ENCODE results near the gene TLR9. TPM values are rescaled to one million over a fixed set of nuclear protein-coding genes. Genes with fewer than 3 reads are reported as not detected.
A peak's percentile ranks its signal among the peaks of the same experiment; 100 is the strongest.
"Not testable (repeated sequence)": the region's sequence is repeated elsewhere in the genome, so short reads cannot be mapped to it uniquely, and the experiment has no call there.

Gene TLR9, protein sequence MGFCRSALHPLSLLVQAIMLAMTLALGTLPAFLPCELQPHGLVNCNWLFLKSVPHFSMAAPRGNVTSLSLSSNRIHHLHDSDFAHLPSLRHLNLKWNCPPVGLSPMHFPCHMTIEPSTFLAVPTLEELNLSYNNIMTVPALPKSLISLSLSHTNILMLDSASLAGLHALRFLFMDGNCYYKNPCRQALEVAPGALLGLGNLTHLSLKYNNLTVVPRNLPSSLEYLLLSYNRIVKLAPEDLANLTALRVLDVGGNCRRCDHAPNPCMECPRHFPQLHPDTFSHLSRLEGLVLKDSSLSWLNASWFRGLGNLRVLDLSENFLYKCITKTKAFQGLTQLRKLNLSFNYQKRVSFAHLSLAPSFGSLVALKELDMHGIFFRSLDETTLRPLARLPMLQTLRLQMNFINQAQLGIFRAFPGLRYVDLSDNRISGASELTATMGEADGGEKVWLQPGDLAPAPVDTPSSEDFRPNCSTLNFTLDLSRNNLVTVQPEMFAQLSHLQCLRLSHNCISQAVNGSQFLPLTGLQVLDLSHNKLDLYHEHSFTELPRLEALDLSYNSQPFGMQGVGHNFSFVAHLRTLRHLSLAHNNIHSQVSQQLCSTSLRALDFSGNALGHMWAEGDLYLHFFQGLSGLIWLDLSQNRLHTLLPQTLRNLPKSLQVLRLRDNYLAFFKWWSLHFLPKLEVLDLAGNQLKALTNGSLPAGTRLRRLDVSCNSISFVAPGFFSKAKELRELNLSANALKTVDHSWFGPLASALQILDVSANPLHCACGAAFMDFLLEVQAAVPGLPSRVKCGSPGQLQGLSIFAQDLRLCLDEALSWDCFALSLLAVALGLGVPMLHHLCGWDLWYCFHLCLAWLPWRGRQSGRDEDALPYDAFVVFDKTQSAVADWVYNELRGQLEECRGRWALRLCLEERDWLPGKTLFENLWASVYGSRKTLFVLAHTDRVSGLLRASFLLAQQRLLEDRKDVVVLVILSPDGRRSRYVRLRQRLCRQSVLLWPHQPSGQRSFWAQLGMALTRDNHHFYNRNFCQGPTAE
- not detected in 2 replicates for total RNA-seq (2014; rRNA removed; shearing (Covaris generic))

DNA sequence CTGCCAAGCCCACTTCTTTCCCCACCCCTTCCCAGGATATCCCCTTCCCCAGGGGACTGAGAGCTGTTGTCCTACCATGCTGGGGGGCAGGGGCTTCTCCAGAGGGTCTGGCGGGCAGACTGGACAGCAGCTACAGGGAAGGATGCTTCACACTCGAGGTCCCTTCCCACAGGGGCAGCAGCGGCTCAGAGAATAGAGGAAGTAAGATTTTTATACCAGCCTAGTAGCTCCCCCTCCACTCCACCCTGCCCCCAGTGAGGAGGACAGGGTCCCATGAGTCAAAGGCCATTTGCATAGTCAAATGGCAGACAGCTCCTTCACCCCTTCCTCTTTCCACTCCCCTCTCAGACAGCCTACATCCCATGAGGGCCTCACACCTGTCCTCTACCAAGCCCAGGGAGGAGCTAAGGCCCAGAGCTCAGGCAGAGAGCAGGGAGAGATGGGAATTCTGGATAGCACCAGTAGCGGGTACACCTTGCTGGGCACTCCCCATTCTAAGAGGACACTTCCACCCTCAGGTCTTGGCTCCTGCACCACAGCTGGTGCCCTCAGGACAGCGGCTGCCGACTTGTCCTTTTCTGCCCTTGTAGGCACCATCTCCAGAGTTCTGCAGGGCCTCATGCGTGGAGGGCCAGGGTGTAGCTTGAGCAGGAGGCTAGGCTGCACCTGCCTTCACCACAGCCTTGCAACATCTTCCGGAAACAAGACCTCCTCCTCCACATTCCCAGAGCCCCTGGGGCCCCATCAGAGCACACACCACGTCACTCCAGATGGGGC, at the start of gene TLR9:
Gene TLR9, minus strand, starts transcription at position 194 of the 777 bp plus-strand sequence. Its CDS starts 116 bp downstream, at position 78.
- no peak within 1 kb of the TSS for H3K27ac ChIP-seq
- no peak within 1 kb of the TSS for H3K4me3 ChIP-seq
- DNase-seq (ENCODE audit: low read depth in 1 of 2, low spot score in 2 of 2), result no peak
- no peaks in the 10 kb centered on the region for H3K4me1 ChIP-seq (replicated peaks)
- peaks cover 20% of the 10 kb centered on the region for H3K36me3 ChIP-seq
- no peaks in the 10 kb centered on the region for H3K27me3 ChIP-seq (replicated peaks)
- H3K9me3 ChIP-seq (replicated peaks), result no peaks in the 10 kb centered on the region

DNA sequence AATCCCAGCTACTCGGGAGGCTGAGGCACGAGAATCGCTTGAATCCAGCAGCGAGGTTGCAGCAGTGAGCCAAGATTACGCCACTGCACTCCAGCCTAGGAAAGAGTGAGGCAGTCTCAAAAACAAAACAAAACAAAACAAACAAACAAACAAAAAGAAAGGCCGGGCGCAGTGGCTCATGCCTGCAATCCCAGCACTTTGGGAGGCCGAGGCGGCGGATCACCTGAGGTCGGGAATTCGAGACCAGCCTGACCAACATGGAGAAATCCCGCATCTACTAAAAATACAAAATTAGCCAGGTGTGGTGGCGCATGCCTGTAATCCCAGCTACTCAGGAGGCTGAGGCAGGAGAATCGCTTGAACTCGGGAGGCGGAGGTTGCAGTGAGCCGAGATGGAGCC, 49.3 kb upstream of the TLR9 start:
- peaks cover 62% of the 10 kb centered on the region for H3K36me3 ChIP-seq
- DNase-seq (ENCODE audit: low read depth in 1 of 2, low spot score in 2 of 2); H3K4me3 ChIP-seq; H3K27ac ChIP-seq; H3K9me3 ChIP-seq (replicated peaks); H3K27me3 ChIP-seq (replicated peaks): not testable (repeated sequence)
- peaks cover 35% of the 10 kb centered on the region for H3K4me1 ChIP-seq (replicated peaks)

DNA sequence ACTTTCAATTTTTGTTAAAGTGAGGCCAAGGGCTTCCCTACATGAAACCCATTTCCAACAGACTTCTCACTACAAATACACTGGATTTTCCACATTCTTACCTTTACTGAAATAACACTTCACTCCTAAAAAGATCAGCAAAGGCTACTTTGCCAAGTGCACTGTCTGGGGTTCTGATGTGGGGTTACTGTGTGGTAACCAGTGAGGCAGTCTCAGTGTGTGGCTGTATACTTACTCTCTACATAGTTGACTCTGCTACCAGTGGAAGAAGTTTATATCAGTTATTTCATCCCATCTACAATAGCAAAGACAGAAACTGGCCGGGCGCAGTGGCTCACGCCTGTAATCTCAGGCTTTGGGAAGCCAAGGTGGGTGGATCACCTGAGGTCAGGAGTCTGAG, 47.4 kb upstream of the TLR9 start:
- Histone ChIP-seq H3K27ac (no peak overlapping the region), H3K4me1 (replicated peaks) (peaks cover 25% of the 10 kb centered on the region), H3K36me3 (peaks cover 72% of the 10 kb centered on the region), H3K9me3 (replicated peaks) (no peaks in the 10 kb centered on the region), H3K27me3 (replicated peaks) (no peaks in the 10 kb centered on the region), H3K4me3 (no peak overlapping the region)
- no peak for DNase-seq (ENCODE audit: low read depth in 1 of 2, low spot score in 2 of 2)

DNA sequence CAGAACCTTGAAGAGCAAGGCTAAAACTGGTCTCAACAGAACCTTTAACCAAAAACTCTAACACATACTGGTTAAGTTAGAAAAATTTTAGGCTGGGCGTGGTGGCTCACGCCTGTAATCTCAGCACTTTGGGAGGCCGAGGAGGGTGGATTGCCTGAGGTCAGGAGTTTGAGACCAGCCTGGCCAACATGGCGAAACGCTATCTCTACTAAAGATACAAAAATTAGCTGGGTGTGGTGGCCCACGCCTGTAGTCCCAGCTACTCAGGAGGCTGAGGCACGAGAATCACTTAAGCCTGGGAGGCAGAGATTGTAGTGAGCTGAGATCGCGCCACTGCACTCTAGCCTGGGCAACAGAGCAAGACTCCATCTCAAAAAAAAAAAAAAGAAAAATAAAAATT, 46.7 kb upstream of the TLR9 start:
- Histone ChIP-seq H3K36me3 (peaks cover 78% of the 10 kb centered on the region), H3K4me1 (replicated peaks) (peaks cover 25% of the 10 kb centered on the region)
- not testable (repeated sequence) for H3K27ac ChIP-seq; H3K9me3 ChIP-seq (replicated peaks); H3K27me3 ChIP-seq (replicated peaks); DNase-seq (ENCODE audit: low read depth in 1 of 2, low spot score in 2 of 2); H3K4me3 ChIP-seq

DNA sequence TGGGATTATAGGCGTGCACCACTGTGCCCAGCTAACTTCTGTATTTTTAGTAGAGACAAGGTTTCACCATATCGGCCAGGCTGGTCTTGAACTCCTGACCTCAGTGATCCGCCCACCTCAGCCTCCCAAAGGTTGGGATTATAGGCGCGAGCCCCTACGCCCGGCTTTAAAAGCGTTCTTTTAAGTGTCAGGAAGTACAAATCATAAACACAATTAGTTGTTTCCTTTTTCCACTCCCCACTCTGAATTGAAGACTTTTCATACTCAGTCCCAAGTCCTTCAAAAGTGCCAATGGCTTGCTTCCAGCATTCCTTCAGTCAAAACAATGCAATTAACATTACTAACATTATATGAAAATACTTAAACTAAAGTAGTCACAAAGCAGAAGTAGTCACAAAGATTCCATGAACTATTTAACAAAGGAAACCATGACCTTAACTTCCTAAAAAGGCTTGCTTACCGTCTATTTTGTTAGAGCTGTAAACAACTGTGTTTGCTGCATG, 44.9 kb upstream of the TLR9 start:
- no peaks in the 10 kb centered on the region for H3K9me3 ChIP-seq (replicated peaks)
- DNase-seq (ENCODE audit: low read depth in 1 of 2, low spot score in 2 of 2), result peak in 1 of 2 experiments; percentile 37
- no peaks in the 10 kb centered on the region for H3K27me3 ChIP-seq (replicated peaks)
- peaks cover 16% of the 10 kb centered on the region for H3K4me1 ChIP-seq (replicated peaks)
- H3K27ac ChIP-seq, result no peak overlapping the region; the same call in 1 of the 2 replicates
- H3K36me3 ChIP-seq, result peaks cover 87% of the 10 kb centered on the region
- H3K4me3 ChIP-seq, result no peak overlapping the region

DNA sequence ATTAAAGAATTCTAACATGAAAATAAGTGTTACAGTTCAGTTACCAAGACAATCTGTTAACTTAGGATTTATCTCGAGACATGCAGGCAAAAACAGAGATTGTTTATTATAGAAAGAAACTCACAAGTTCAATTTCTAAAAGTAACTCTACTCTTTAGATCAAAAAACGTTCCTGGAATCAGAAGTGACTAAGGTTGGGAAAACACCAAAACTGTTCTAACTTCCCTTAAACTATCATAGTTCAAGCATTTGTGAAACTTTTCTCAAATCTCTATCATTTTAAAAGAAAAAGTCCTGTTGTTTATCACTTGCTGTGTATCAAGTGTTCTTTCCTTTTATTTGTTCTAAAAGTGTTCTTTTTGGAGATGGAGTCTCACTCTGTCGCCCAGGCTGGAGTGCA, 44.3 kb upstream of the TLR9 start:
- H3K9me3 ChIP-seq (replicated peaks), result no peaks in the 10 kb centered on the region
- no peak for DNase-seq (ENCODE audit: low read depth in 1 of 2, low spot score in 2 of 2)
- no peak overlapping the region for H3K4me3 ChIP-seq
- peaks cover 15% of the 10 kb centered on the region for H3K4me1 ChIP-seq (replicated peaks)
- H3K27ac ChIP-seq, result no peak overlapping the region
- peaks cover 84% of the 10 kb centered on the region for H3K36me3 ChIP-seq
- H3K27me3 ChIP-seq (replicated peaks), result no peaks in the 10 kb centered on the region

DNA sequence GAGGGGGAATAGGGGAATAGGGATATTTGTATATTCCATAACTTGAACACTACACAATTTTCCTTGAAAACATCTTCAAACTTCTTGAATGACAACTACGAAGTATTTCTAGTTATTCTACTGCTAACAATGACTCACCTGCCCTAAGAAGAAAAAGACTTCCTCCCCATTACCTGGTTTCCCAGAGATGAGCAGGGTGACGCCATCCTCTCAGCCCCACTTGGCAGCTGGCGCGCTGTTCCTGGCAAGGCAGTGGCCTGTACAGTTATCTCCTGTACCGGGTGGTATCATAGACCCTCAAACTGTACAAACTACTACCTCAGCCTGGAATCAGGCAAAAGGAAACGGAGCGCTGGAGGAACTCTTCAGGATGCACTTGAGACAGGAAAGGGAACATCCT, 42.6 kb upstream of the TLR9 start:
- no peak overlapping the region for H3K4me3 ChIP-seq
- H3K27me3 ChIP-seq (replicated peaks), result no peaks in the 10 kb centered on the region
- peaks cover 88% of the 10 kb centered on the region for H3K36me3 ChIP-seq
- DNase-seq (ENCODE audit: low read depth in 1 of 2, low spot score in 2 of 2), result no peak
- H3K27ac ChIP-seq, result no peak overlapping the region
- H3K4me1 ChIP-seq (replicated peaks), result peaks cover 15% of the 10 kb centered on the region
- H3K9me3 ChIP-seq (replicated peaks), result no peaks in the 10 kb centered on the region

DNA sequence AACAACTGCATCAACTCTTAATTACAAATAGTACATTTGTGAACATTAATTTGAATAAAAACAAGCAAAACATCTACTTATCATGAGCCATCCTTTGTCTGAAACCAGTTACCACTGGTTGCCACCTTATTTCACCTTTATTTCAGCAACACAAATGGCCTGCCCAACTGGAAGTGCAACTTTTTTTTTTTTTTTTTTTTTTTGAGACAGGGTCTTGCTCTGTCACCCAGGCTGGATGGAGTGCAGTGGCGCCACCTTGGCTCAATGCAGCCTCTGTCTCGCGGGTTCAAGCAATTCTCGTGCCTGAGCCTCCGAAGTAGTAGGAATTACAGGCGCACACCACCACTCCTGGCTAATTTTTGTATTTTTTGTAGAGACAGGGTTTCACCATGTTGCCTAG, 39.9 kb upstream of the TLR9 start:
- DNase-seq (ENCODE audit: low read depth in 1 of 2, low spot score in 2 of 2), result no peak
- peaks cover 7% of the 10 kb centered on the region for H3K4me1 ChIP-seq (replicated peaks)
- H3K9me3 ChIP-seq (replicated peaks), result no peaks in the 10 kb centered on the region
- H3K4me3 ChIP-seq, result no peak overlapping the region
- no peak overlapping the region for H3K27ac ChIP-seq
- H3K27me3 ChIP-seq (replicated peaks), result no peaks in the 10 kb centered on the region
- peaks cover 94% of the 10 kb centered on the region for H3K36me3 ChIP-seq

DNA sequence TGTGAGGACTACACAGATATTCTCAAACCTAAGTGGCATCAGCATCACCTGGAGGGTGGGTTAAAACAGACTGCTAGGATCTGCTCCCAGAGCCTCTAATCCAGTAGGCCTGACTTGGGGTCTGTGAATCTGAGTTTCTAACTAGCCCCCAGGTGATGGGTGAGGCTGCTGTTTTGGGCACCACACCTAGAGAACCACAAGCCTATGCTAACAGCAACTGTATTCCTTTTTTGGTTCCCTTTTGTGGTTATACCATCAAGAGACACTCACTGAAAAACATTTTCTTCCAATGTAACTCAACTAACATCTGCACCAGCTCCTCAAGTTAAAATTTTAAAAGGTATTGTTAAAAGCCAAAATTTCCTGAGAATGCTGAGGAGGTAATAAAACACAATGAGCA, 37.0 kb upstream of the TLR9 start:
- 0 out of 2 replicates have a peak, but pooled peaks cover 4% of the 10 kb centered on the region for H3K4me1 ChIP-seq (replicated peaks)
- H3K9me3 ChIP-seq (replicated peaks), result no peaks in the 10 kb centered on the region
- DNase-seq (ENCODE audit: low read depth in 1 of 2, low spot score in 2 of 2), result no peak
- no peak overlapping the region for H3K27ac ChIP-seq
- peaks cover 96% of the 10 kb centered on the region for H3K36me3 ChIP-seq
- H3K27me3 ChIP-seq (replicated peaks), result no peaks in the 10 kb centered on the region
- H3K4me3 ChIP-seq, result no peak overlapping the region

DNA sequence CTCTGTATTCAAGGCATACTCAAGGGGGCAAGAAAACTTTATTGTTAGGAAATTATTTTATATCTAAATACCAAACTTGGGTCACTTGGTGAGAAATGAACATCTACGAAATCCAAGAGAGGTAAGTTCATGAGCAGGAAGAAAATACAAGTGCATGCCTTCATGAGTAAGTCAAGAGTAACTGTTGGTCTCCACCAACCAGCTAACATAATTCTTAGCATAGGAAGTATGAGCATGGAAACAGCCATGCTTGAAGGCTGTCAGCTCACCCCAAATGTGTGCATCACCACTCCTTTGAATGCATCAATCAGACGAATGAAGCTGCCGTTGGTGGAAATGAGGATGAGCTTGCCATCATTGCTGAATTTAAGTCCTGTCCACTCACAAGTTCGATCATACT, 34.0 kb upstream of the TLR9 start:
- no peak for DNase-seq (ENCODE audit: low read depth in 1 of 2, low spot score in 2 of 2)
- no peaks in the 10 kb centered on the region for H3K9me3 ChIP-seq (replicated peaks)
- H3K36me3 ChIP-seq, result peaks cover 99% of the 10 kb centered on the region
- H3K4me1 ChIP-seq (replicated peaks), result 0 out of 2 replicates have a peak, but pooled peaks cover 4% of the 10 kb centered on the region
- no peaks in the 10 kb centered on the region for H3K27me3 ChIP-seq (replicated peaks)
- H3K4me3 ChIP-seq, result no peak overlapping the region
- no peak overlapping the region for H3K27ac ChIP-seq

DNA sequence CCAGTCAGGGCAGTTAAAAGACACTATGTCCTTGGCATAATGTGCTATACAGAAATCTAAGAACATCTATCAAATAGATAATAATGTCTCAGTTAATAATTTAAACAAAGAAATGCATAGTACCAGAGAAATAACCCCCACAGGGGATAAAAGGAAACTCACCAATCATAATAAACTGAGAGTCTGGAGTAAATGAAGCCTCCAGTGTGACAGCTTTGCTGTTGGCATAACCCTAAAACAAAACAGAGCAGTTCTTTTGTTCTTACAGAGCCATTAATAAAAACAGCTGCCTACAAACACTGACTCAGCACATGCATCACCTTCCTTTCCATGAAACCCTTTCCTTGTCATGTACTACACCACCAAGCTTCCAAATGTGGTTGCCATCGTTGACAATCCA, 33.6 kb upstream of the TLR9 start:
- H3K9me3 ChIP-seq (replicated peaks), result no peaks in the 10 kb centered on the region
- 0 out of 2 replicates have a peak, but pooled peaks cover 4% of the 10 kb centered on the region for H3K4me1 ChIP-seq (replicated peaks)
- H3K36me3 ChIP-seq, result peaks cover 99% of the 10 kb centered on the region
- H3K4me3 ChIP-seq, result no peak overlapping the region
- H3K27ac ChIP-seq, result no peak overlapping the region
- DNase-seq (ENCODE audit: low read depth in 1 of 2, low spot score in 2 of 2), result no peak
- no peaks in the 10 kb centered on the region for H3K27me3 ChIP-seq (replicated peaks)

DNA sequence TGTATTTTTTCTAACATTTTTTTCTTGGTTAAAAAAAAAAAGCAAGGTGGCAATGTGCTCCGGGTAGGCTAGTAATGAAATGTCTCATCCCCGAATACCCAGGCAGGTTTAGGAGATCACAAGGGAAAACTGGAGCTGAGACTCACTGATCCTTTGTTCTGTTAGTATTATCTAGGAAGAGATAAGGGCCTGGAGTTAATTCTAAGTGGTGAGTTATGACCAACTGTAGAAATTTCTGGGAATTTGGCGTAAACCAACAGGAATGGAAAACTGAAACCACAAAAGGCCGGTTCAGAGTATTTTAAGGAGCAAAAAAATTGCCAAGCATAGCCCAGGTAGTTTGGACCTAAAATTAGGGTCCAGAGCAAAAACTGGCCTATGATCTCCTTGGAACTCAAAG, 32.5 kb upstream of the TLR9 start:
- Histone ChIP-seq H3K36me3 (peaks cover 99% of the 10 kb centered on the region), H3K4me1 (replicated peaks) (0 out of 2 replicates have a peak, but pooled peaks cover 4% of the 10 kb centered on the region), H3K27me3 (replicated peaks) (no peaks in the 10 kb centered on the region), H3K27ac (no peak overlapping the region), H3K4me3 (no peak overlapping the region), H3K9me3 (replicated peaks) (no peaks in the 10 kb centered on the region)
- no peak for DNase-seq (ENCODE audit: low read depth in 1 of 2, low spot score in 2 of 2)

DNA sequence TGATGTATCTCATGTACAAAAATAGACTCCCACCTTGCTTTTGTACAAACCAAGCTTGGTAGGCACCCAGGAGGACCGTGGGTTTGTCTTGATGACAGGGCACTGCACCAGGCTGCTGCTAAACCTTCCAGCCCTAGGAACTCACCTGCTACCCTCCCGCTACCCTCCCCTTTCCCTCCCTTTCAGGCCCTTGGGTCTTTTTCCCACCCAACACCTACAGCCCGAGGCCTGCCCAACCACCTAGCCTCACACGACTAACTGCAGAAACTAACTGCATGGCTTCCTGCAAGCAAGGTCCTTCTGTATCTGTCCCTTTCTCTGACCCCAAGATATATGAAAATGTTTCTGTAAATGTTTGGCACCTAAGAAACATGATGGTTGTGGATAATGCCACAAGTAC, 31.2 kb upstream of the TLR9 start:
- H3K27me3 ChIP-seq (replicated peaks), result no peaks in the 10 kb centered on the region
- H3K4me1 ChIP-seq (replicated peaks), result 0 out of 2 replicates have a peak, but pooled peaks cover 4% of the 10 kb centered on the region
- no peak overlapping the region for H3K4me3 ChIP-seq
- no peaks in the 10 kb centered on the region for H3K9me3 ChIP-seq (replicated peaks)
- H3K27ac ChIP-seq, result no peak overlapping the region
- no peak for DNase-seq (ENCODE audit: low read depth in 1 of 2, low spot score in 2 of 2)
- peaks cover 96% of the 10 kb centered on the region for H3K36me3 ChIP-seq
